Measurements from ENCODE around the gene NPL.

GRCh38 chr1:182806015-182806678 lies 16.6 kb downstream of the NPL start:
- TF ChIP-seq CTCF (IDR thresholded peaks at IDR 0.05) = no peak
- TF ChIP-seq POLR2A (IDR thresholded peaks at IDR 0.05) = no peak
